Renal cortex interstitium (tissue), 11 donors: ENCODE measurements around the gene BRINP2. TPM values are rescaled to one million over a fixed set of nuclear protein-coding genes. Genes with fewer than 3 reads are reported as not detected.
"Not testable (repeated sequence)": the region's sequence is repeated elsewhere in the genome, so short reads cannot be mapped to it uniquely, and the experiment has no call there.

Source experiments
- DNase-seq, 11 donors: peaks; one replicate each; pipeline ENCODE4 v3.0.0-alpha.2; 2013; ENCODE audit warnings: low read depth in 9 of 11, low spot score in 4 of 11; ENCODE audit errors: extremely low read depth in 1 of 11
- polyA plus RNA-seq, 3 donors: library from polyadenylated mRNA; unstranded; fragments of 120-200 nt; gene quantifications; one replicate each; pipeline ENCODE4 v1.2.1, GENCODE V29; 2013; ENCODE audit not compliant: insufficient read length in 3 of 3

BRINP2 gene
- polyA plus RNA-seq, 3 donors: 0.14 to 0.22 (median 0.20) TPM

DNA sequence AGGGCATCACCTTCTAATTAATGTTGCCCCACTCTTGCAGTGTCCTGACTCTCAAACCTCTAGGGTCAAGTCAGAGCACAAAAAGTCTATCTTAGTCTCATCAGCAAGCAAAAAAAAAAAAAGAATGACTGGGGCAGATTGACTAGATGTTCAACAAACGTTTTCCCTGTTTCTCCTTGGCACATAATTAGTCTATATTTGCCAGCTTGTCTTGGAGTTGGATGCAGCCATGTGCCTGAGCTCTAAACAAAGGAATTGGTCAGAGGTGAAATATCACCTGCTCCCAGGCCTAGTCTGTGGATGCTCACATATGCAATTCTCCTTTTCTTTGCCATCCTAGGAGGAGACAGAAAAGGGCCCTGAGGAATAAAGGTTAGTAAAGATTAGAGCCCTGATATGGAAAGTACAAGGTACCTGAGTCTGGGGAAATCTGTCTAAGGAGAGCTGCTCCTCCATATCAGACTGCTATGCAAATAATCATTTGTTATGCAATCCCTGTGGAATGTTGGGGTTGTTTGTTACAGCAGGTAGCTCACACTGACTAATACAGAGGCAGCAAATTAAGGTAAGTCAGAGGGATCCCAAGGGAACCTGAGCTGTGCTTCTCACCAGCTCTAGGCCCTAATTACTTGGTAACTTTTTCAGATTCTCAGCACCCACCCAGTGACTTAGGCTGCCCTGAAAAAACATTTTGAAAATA is 130.8 kb downstream of the BRINP2 start:
- no peak for DNase-seq

GRCh38 chr1:177302357-177303044 is 131.7 kb downstream of the BRINP2 start:
- DNase-seq: peak in 3 of 11 donors; percentile 7 to 18 (median 13)

GRCh38 chr1:177305040-177306018 is 134.6 kb downstream of the BRINP2 start:
- no peak for DNase-seq

DNA sequence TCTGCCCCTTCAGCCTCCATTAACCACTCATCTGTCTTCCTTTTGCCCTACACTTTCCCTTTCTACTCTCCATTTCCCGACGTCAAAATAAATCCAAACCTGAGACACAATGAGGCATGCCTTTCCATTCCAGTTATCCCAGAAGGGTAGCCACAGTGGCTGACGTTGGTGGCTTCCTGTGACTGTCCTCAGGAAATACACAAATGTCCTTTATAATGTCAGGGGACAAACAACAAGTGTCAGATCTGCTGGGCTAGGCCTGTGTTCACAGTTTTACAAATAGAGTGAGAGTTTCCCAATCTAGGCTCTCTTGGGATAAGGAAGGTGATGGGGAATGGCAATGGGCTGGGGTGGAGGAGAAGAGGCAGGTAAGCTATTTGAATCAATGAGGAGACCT is 135.3 kb downstream of the BRINP2 start:
- no peak for DNase-seq

DNA sequence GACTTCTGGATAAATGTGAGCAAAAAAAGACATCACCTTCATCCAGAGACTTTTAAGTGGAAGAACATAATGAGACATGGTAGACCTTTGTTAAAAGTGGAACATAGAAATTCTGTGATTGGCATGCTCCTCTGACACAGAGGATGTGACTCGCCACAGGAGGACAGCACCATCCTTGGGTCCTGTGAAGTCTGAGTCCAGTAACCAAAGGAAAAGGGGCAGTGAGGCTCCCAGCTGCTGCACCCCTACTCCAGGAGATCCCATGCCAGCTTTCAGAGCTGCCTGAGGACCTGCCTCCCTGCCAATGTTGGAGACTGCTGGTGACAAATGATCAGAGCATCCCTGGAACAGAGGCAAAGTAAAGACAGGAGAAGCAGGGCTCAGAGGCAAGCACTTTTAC is 136.2 kb downstream of the BRINP2 start:
- no peak for DNase-seq

DNA sequence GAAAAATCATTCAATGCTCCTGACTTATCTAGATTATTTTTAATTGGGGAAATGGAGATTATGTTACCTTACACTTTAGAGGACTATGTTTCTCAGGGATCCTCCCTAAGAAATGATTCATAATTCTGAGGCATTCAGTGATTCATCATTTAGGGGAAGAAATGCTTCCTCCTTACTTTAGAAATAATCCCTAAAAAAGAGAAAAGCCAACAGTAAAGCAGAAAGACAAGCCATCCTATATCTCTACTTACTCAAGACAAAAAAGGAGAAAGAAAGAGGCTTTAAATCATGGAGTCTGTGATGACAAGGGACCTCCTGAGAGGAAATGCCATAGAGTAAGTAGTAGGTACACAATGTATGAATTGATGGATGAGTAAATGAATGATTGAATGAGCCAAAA is 137.0 kb downstream of the BRINP2 start:
- no peak for DNase-seq

- DNase-seq: no peak
These were observed 139.1 kb downstream of the BRINP2 start for GRCh38 chr1:177309880-177310279.

GRCh38 chr1:177310326-177310725 is 139.6 kb downstream of the BRINP2 start:
- DNase-seq: no peak

- DNase-seq: no peak
These were observed 140.4 kb downstream of the BRINP2 start for GRCh38 chr1:177311111-177311510.

- DNase-seq: no peak
These were observed 140.8 kb downstream of the BRINP2 start for GRCh38 chr1:177311586-177311985.

GRCh38 chr1:177315261-177315660 is 144.5 kb downstream of the BRINP2 start:
- no peak for DNase-seq

GRCh38 chr1:177315761-177316160 is 145.0 kb downstream of the BRINP2 start:
- DNase-seq: no peak

- not testable (repeated sequence) for DNase-seq
These were observed 150.7 kb downstream of the BRINP2 start for GRCh38 chr1:177321434-177321833.

DNA sequence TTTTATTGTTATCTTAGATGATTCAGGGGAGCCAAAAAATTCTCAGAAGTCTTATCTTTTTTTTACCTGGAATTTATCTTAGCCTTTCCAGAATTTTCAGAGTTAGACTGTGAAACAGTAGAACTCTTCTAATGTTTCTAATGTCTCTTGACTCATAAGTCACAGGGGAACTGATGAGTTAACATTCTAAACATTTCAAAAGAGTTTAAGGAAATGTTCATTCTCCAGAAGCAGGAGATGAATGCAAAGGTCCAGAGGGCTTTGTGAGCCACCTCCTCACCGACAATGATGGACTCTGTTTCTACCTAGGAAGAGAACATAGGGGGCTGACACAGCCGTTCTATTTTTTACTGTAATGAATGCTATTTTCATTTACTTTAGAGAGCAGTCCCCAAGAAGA is 157.5 kb downstream of the BRINP2 start:
- no peak for DNase-seq

- no peak for DNase-seq
These were observed 159.1 kb downstream of the BRINP2 start for GRCh38 chr1:177329871-177330270.

Other genes with a start within 250 kb of the BRINP2 start
- gene ASTN1, start 6.2 kb upstream of the BRINP2 start, polyA plus RNA-seq: 1 to 10 TPM; 1.5 to 2.1 (median 1.5) TPM